HK-2 (cell line): Measurements from ENCODE around the gene SUPT3H.
"Not testable (repeated sequence)": the region's sequence is repeated elsewhere in the genome, so short reads cannot be mapped to it uniquely, and the experiment has no call there.

Source experiments
- DNase-seq: peaks from one replicate; pipeline ENCODE4 v3.0.0-alpha.2; 2018; ENCODE audit not compliant: unreplicated experiment

Gene SUPT3H

DNA sequence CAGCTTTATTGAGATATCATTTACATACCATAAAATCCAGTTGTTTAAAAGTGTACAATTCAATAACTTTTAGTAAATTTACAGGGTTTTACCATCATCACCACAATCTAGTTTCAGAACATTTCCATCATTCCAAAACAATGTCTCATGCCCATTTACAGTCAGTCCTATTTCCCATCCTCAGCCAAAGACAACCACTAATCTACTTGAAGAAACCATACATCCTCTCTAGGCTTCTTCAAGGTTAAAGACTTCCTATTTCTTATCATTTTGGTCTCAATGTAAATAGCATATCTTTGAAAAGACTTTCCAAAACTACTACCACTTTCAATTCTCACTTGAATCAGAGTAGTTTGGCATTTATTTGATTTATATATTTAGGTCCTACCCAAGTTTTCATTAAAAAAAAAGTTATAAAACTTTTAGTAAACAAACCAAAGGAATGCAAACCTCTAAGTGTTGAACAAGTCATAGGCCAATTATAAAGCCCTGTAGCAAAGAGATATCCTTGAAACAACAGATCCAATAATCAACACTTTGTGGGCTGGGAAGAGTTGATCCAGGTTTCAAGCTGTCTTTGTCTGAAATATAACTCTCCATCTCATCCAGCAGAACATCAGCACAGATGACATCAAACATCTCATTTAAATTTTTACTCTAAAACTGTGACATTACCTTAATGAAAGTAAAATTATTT is 260.9 kb downstream of the SUPT3H start:
- no peak for DNase-seq

DNA sequence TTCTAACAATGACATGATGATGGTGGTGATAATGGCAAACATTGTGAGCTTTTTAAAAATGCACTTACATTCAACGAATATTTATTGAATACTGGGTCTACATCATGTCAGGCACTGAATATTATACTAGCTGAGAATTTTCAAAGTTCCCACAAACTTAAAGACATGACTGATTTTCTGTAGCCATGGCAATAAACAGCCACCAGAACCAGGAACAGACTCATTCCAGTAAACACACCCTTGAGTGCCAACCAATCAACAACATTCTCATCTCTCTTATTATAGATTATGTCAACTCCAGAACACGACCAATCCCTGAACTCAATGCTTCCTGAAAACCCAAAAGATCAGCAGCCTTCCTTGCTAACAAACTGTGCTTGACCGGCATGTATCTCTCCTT is 262.0 kb downstream of the SUPT3H start:
- no peak for DNase-seq

DNA sequence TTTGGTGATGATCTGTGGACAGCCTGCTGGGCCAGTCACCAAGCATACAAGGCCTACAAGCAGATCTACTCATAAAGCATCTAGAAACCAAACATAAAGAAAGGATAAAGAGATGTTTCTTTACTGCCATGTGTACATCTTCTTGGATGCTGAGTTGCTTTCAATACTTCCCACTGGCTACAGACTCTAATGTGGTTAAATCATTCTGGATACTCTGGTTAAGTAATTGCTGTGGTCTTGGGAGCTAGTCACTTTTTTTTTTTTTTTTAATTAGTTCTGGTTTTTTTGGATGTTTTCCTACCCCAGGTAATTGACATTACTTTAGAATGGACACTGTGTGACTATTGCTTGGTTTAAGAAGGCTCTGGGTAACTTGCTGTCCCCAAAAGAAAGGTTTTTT is 265.0 kb downstream of the SUPT3H start:
- no peak for DNase-seq

DNA sequence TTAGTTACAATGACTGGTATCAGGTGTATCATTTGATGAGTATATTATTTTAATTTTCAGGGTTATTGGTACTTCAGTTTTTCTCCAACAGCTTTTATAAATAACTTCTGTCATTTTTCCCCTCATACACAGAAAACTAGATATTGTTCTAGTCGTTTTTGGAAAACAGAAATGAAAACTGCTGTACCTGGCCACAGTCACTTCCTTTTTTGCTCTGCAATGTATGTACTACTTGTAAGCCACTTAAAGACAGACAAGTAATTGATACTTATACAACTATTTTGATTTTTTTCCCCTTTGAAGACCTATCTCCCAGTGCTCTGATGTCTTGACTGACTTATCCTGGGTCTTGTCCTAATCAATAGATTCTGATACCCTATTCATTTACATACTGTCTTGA is 268.2 kb downstream of the SUPT3H start:
- no peak for DNase-seq

DNA sequence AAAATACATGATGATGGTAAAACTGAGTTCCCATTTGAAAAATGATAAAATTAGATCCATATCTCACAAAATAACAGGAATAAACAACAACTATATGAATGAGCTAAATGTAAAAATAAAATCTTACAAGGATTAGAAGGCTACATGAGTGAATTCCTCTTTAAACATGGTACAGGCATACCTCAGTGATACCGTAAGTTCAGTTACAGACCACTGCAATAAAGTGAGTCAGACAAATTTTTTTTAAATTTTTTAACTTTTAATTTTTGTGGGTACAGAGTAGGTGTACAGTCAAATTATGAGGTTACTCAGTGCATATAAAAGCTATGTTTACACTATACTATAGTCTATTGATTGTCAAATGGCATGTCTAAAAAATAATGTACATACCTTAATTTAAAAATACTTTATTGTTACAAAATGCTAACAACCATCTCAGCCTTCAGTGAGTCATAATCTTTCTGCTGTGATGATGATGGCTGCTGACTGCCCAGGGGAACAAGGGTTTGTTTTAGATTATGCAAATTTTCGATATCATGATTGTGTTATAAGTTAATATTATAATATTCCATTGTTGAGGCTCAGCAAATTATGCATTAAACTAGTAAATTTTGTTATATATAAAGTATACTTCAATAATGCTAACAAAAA is 272.4 kb downstream of the SUPT3H start:
- DNase-seq = no peak

DNA sequence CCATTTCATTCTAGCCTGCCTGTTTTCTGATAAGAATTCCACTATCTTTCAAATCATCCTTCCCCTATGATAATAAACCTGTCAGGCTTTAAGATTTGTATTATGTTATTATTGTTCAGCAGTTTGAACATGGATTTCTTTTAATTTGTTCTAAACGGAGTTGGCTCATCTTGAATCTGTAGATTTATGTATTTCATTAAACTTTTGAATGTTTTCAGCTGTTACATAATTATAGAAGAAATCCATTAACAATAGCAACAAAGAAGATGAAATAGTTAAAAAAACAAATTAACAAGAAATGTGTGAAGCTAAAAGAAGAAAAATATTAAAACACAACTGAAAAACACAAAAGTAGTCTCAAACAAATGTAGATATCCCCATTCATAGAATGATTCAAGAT is 273.3 kb downstream of the SUPT3H start:
- DNase-seq = no peak

DNA sequence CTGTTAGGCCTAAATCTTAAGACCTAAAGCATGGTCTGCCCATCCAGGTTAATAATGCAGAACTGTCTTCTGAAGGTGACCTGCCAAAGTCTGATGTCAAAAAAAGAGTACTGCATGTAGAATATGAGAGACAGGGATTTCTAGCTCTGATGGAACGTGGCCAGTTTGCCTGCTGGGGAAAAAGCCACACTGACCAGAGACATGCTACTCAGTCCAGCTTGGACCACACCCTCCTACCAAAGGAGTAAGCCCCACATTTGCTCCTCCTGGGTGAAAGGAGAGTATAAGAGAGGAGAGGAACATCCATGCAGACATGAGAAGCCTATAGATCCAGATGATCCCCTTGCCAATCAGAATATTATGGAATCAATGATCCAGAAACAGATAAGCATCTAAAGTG is 279.5 kb downstream of the SUPT3H start:
- DNase-seq = no peak

DNA sequence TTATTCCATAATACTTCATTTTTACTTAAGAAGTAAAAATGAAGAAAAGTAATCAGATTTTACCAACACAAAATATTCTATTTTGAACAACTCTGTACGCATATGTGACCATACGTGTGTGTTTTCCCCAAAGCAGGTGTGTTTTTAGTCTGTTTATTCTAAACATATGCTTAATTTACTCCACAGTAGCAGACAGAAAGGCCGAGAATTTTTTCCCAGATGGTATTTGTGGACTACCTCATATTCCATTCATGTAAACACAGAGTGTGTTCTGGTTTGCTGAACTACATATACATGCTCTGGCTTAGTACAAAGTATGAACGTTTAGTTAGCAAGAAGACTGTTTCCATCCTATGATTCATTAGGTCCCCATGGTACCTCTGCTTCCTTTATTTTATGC is 282.9 kb downstream of the SUPT3H start:
- no peak for DNase-seq

DNA sequence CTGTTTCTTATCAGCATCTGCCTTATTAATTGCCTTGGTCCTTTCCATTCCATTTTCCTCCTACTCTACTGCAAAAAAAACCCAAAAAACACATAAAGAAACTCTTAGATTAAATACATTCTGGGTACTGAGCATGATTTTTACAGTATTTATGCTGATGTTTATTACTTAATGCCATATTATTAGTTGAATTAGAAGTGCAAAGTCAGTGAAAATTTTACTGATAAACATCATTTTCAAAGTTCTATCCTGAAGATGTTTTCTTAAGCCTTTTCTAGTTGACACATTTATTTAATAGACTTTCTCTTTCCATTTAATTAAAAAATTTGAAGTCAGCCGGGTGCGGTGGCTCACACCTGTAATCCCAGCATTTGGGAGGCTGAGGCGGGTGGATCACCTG is 285.6 kb downstream of the SUPT3H start:
- DNase-seq = no peak

DNA sequence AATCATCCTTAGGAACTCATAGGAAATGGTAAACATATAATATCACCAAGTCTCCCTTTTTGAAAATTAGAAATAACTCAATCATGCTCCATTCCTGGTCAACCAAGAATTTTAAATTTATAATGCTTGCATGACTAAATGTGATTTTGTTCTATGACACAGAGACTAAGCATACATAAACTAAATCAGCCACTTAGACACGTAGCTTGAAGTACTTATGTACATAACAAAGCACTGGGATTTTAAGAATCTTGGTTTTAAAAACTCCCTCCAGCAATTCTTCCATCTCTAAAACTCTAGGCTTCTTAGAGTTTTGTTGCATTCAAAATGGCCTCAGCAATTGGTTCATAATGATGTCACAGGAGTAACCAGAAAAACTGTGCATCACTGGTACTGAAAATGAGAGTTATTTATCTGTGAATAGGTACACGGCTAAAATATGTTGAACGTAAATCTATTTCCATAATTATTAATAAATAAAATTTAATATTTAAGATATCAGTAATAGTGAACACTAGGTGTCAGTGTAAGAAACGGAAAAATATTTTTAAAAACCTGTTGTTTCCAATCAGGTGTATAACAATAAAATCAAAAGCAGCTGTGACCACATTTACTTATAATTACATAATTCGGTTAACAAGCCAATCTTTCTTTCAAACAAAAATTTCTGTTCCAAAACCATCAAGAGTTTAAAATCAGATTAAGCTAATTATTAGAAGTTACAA is 291.2 kb downstream of the SUPT3H start:
- DNase-seq = no peak

DNA sequence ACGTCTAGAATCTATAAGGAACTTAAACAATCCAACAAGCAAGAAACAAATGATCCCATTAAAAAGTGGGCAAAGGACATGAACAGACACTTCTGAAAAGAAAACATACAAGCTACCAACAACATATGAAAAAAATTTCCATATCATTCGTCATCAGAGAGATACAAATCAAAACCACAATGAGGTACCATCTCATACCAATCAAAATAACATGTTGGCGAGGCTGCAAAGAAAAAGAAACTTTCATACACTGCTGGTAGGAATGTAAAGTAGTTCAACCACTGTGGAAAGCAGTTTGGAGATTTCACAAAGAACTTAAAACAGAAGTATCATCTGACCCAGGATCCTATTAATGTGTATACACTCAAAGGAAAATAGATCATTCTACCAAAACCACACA is 293.5 kb downstream of the SUPT3H start:
- DNase-seq = no peak

DNA sequence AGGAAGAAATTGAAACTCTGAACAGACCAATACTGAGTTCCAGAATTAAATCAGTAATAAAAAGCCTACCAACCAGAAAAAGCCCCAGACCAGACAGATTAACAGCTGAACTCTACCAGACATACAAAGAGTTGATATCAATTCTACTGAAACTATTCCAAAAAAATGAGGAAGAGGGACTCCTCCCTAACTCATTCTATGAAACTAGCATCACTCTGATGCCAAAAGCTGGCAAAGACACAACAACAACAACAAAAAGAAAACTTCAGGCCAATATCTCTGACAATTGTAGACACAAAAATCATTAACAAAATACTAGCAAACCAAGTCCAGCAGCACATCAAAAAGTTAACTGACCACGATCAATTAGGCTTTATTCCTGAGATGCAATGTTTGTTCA is 295.6 kb downstream of the SUPT3H start:
- DNase-seq = no peak

DNA sequence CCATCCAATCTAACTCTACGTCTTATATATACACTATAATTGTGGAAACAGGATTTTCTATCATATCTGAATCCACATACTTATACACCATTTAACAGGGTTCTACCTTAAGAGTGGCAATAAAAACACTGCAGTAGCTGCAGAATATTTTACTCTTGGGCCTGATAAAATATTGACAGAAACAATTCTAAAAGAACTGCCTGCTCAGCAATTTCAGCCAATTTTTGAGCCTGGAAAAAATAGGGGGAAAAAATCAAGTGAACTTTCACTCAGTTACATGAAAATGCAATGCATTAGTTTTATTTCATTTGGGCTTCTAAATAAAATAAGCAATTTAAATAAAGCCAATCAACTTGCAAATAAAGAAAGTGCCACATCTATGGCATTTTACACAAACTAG is 296.1 kb downstream of the SUPT3H start:
- no peak for DNase-seq

DNA sequence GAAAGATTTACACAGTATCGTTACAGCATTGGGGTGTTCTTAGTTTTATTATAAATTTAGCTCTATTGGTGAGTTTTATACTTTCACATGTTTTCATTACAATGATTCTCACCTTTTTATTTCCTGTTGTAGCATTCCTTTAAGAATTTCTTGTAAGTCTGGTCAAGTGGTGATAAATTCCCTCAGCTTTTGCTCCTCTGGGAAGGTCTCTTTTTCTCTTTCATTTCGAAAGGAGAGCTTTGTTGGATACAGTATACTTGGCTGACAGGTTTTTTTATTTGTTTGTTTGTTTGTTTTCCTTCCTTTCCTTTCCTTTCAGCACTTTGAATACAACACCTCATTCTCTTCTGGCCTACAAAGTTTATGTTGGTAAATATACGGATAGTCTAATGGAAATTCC is 299.3 kb downstream of the SUPT3H start:
- no peak for DNase-seq

DNA sequence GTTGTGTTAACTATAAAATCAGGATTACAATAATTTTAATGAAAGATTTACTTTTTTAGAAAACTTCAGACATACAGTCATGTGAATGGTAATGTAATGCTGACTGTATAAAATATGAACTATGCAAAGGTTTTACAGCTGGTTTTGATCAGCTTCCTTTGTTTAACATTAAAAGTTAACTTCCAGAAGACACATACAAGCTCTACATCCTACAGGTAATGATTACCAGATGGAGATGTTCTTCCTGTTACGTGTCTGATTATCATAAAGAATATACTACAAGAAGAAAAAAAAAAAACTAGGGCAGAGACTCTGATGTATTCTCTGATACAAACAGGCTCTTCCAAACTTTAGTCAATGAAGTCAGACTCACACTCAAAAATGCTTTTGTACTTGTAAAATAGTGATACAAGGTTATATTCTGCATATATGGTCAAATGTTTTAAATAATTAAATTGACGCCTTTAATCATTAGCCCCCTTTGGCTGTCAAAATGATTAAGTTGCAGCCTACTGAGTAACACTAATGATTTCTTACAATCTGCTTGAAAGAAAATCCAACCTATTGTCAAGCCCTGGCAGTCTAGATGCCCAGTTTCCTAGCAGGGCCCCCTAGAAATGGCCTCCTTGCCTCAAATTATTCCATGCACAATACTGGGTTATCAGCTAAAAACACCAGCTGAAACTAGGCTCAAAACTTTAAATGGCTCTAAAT is 301.4 kb downstream of the SUPT3H start:
- no peak for DNase-seq

DNA sequence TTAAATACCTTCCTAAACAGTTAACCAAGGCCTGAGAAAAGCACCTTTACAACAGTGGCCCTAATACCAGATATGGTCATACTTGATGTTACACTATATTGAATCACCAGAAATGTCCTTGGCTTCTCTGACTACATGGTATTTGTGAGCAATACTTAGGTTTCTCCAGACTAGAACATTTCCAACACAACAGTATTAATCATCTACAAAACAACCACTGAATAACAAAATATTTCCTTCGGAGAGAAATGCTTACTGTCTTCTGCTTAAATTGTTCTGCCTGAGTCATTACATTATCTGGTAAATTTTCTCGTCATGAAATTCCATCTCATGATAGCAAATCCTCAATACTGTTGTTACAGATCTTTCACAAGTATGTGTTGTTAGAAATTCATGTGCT is 302.5 kb downstream of the SUPT3H start:
- no peak for DNase-seq

DNA sequence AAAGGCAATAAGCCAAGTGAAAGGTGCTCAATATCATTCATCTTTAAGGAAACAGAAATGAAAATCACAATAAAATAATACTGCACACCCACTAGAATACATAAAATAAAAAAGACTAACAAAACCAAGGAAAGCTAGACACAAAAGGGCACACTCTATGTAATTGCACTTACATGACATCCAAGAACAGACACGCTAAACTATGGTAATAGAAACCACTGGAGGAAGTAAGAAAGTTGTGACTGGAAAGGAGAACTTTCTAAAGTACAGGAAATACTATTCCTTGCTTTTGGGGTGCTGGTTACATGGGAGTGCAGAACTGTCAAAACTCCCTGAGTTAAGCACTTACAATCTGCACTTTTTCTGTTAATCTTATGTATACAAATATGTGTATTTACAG is 303.3 kb downstream of the SUPT3H start:
- no peak for DNase-seq

DNA sequence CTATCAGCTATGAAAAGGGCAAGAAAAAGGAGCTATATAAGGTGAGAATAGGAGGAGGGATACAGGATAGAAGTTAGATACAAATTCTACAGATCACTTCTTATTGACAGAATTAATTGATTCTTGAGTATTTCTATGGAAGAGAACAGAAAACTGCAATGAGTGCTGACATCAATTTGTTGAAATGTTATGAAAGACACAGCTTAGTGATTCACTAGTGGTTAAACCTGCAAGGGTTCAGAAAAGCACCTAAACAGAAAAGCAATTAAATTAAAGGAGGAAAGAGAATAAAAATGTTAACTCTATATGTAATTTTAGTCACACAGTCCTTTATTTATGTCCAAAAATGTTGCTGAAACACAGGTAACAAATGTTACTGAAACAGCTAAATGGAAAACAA is 304.0 kb downstream of the SUPT3H start:
- no peak for DNase-seq

DNA sequence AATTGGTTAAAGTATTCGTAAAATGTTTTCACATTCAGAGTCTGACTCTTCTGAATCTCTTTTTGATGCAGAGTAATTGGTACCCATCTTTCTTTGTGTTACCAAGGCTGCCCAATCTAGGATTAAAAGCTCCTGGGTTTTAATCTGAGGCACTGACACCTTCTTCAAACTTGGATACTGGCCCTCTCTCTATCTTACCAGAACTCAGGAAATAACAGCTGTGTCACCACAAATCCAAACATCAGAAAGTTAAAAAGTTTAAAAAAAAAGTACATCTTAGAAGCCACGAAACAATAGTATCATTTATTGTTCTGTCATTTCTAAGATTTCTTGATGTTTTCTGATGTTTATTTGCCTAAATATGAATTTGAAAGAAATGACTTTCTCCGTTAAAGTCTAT is 305.1 kb downstream of the SUPT3H start:
- no peak for DNase-seq

DNA sequence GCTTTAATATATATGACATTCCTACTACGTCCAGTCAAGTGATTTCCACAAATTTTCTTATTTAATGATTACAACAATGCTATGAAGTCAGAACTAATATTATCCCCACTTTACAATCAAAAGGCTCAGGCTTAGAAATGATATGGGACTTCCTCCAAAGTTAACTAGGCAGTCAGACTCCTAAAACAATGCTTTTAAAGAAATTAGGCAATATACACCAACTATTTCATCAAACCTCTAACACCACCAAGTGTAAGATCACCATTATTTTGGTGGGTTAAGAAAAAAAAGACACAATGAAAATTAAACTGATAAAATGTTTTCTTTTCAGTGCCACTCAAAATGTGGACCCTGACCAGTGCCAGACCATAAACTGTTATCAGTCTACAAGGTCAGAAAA is 305.7 kb downstream of the SUPT3H start:
- no peak for DNase-seq

DNA sequence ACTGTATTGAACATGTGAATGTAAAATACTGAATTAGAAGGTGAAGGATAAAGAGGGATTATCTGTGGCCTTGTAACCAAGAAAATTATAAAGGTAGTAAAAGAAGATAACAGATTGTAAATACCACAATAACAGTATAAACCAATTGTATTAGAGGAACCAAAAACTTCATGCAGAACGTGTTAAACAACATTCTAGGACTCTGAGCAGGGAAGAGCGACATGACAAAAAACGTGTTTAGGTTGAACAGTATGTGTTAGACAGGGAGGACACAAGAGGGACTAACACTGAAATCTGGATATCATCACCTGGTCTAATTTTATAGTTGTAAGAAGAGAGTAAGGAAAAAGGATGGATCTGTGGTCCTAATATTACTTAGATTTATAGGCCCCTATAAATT is 308.6 kb downstream of the SUPT3H start:
- DNase-seq = no peak

DNA sequence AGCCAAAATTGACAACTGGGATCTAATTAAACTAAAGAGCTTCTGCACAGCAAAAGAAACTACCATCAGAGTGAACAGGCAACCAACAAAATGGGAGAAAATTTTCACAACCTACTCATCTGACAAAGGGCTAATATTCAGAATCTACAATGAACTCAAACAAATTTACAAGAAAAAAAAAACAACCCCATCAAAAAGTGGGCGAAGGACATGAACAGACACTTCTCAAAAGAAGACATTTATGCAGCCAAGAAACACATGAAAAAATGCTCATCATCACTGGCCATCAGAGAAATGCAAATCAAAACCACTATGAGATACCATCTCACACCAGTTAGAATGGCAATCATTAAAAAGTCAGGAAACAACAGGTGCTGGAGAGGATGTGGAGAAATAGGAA is 310.3 kb downstream of the SUPT3H start:
- not testable (repeated sequence) for DNase-seq

DNA sequence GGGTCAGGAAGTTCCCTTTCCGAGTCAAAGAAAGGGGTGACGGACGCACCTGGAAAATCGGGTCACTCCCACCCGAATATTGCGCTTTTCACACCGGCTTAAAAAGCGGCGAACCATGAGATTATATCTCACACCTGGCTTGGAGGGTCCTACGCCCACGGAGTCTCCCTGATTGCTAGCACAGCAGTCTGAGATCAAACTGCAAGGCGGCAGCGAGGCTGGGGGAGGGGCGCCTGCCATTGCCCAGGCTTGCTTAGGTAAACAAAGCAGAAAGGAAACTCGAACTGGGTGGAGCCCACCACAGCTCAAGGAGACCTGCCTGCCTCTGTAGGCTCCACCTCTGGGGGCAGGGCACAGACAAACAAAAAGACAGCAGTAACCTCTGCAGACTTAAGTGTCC is 315.1 kb downstream of the SUPT3H start:
- not testable (repeated sequence) for DNase-seq
